Hair follicular keratinocyte (primary cell): Measurements from ENCODE around the gene ISLR2. TPM values are rescaled to one million over a fixed set of nuclear protein-coding genes. Genes with fewer than 3 reads are reported as not detected.

Experiments used
- total RNA-seq: library from RNA; depleted of rRNA; stranded (reverse); fragments of >200 nt; gene quantifications from 2 replicates; pipeline ENCODE4 v1.2.3, GENCODE V29; 2015

Gene ISLR2
- 0.04 TPM in 1 of 2 replicates, not detected in the other for total RNA-seq

GRCh38 chr15:74130155-74130848 lies at the start of gene ISLR2:
Gene ISLR2 (plus strand): TSS chr15:74130586. CDS start chr15:74132755, 2,169 bp downstream.

GRCh38 chr15:74082450-74082849 lies 47.9 kb upstream of the ISLR2 start, which contains the start of gene GOLGA6A:
Gene GOLGA6A (minus strand): TSS chr15:74082550. CDS start chr15:74082509, 41 bp downstream.

GRCh38 chr15:74173380-74174218 lies 43.2 kb downstream of the ISLR2 start, which contains the start of gene ISLR:
Gene ISLR (plus strand): TSS chr15:74173710. CDS start chr15:74174859, 1,149 bp downstream.

Other genes starting within 250 kb of the ISLR2 start
- 12.8 and 16.4 TPM in 2 replicates for gene LOXL1, start 204.1 kb upstream of the ISLR2 start, total RNA-seq
- gene STOML1, start 138.3 kb upstream of the ISLR2 start, total RNA-seq: 13.7 and 18.8 TPM in 2 replicates
- 59.3 and 60.1 TPM in 2 replicates for gene PML, start 135.9 kb upstream of the ISLR2 start, total RNA-seq
- gene GOLGA6A, start 48.0 kb upstream of the ISLR2 start, total RNA-seq: not detected in 2 replicates
- 0.08 and 0.23 TPM in 2 replicates for gene ISLR, start 43.1 kb downstream of the ISLR2 start, total RNA-seq
- gene STRA6, start 72.2 kb downstream of the ISLR2 start, total RNA-seq: not detected in 2 replicates
- gene CCDC33, start 105.7 kb downstream of the ISLR2 start, total RNA-seq: not detected in 2 replicates
- 0.16 TPM in 1 of 2 replicates, not detected in the other for gene CYP11A1, start 237.1 kb downstream of the ISLR2 start, total RNA-seq